ENCODE data around the gene PCCA. TPM values are rescaled to one million over a fixed set of nuclear protein-coding genes. Genes with fewer than 3 reads are reported as not detected.

PCCA gene
- total RNA-seq, 2 donors from 2014 or later: 52.7 to 66.4 TPM

- Histone ChIP-seq H3K27ac (no peak overlapping the region), H3K4me3 (no peak overlapping the region), H3K9me3 (no peaks in the 10 kb centered on the region), H3K27me3 (replicated peaks; ENCODE audit: insufficient read depth) (no peaks in the 10 kb centered on the region), H3K36me3 (no peaks in the 10 kb centered on the region), H3K4me1 (replicated peaks) (no peaks in the 10 kb centered on the region)
- 74% methylated on average over 2 of the region's 2 CpGs for WGBS
- intact Hi-C loops (cut with DNase I): no loop called here
- no peak for DNase-seq (ENCODE audit: low spot score)
- no peak for TF ChIP-seq POLR2A (IDR thresholded peaks at IDR 0.05)
- no peak for TF ChIP-seq POLR2AphosphoS5 (IDR thresholded peaks at IDR 0.05)
- TF ChIP-seq CTCF (IDR thresholded peaks at IDR 0.05): no peak
These were observed 40.7 kb downstream of the PCCA start for GRCh38 chr13:100129605-100130004.

- DNase-seq (ENCODE audit: low spot score): no peak
- Histone ChIP-seq H3K4me1 (replicated peaks) (no peaks in the 10 kb centered on the region), H3K36me3 (no peaks in the 10 kb centered on the region), H3K4me3 (no peak overlapping the region), H3K27ac (no peak overlapping the region), H3K27me3 (replicated peaks; ENCODE audit: insufficient read depth) (no peaks in the 10 kb centered on the region), H3K9me3 (no peaks in the 10 kb centered on the region)
- intact Hi-C loops (cut with DNase I): no loop called here
- TF ChIP-seq CTCF (IDR thresholded peaks at IDR 0.05) (no peak), POLR2AphosphoS5 (IDR thresholded peaks at IDR 0.05) (no peak), POLR2A (IDR thresholded peaks at IDR 0.05) (no peak)
- WGBS: 28% methylated on average over 1 of the region's 1 CpG
These were observed 41.2 kb downstream of the PCCA start for GRCh38 chr13:100130092-100130491.

GRCh38 chr13:100130930-100131511 lies 42.1 kb downstream of the PCCA start:
- Histone ChIP-seq H3K9me3 (no peaks in the 10 kb centered on the region), H3K4me3 (no peak overlapping the region), H3K27ac (no peak overlapping the region), H3K27me3 (replicated peaks; ENCODE audit: insufficient read depth) (no peaks in the 10 kb centered on the region), H3K36me3 (no peaks in the 10 kb centered on the region), H3K4me1 (replicated peaks) (no peaks in the 10 kb centered on the region)
- 63% methylated on average over 6 of the region's 6 CpGs for WGBS
- no peak for TF ChIP-seq POLR2AphosphoS5 (IDR thresholded peaks at IDR 0.05)
- TF ChIP-seq POLR2A (IDR thresholded peaks at IDR 0.05): no peak
- TF ChIP-seq CTCF (IDR thresholded peaks at IDR 0.05): no peak
- intact Hi-C loops (cut with DNase I): no loop called here
- no peak for DNase-seq (ENCODE audit: low spot score)

- H3K27me3 ChIP-seq (replicated peaks; ENCODE audit: insufficient read depth): no peaks in the 10 kb centered on the region
- 77% methylated on average over 3 of the region's 3 CpGs for WGBS
- H3K4me1 ChIP-seq (replicated peaks): no peaks in the 10 kb centered on the region
- intact Hi-C loops (cut with DNase I): no loop called here
- no peaks in the 10 kb centered on the region for H3K36me3 ChIP-seq
- no peak overlapping the region for H3K4me3 ChIP-seq
- no peak for DNase-seq (ENCODE audit: low spot score)
- no peak for TF ChIP-seq POLR2A (IDR thresholded peaks at IDR 0.05)
- TF ChIP-seq CTCF (IDR thresholded peaks at IDR 0.05): no peak
- no peak for TF ChIP-seq POLR2AphosphoS5 (IDR thresholded peaks at IDR 0.05)
- no peak overlapping the region for H3K27ac ChIP-seq
- H3K9me3 ChIP-seq: no peaks in the 10 kb centered on the region
These were observed 43.1 kb downstream of the PCCA start for GRCh38 chr13:100131863-100132574.

Data from prostate gland (tissue), 2 donors.